ENCODE results near the gene DLG5.

GRCh38 chr10:77849039-77849664 is 77.4 kb downstream of the DLG5 start:
- TF ChIP-seq CTCF (IDR thresholded peaks at IDR 0.05; ENCODE audit: borderline replicate concordance, extremely low read depth, low read length, poor library complexity, severe bottlenecking) (no peak), EZH2 (IDR thresholded peaks at IDR 0.05; ENCODE audit: borderline replicate concordance, low read depth, low read length, severe bottlenecking) (no peak)
